ENCODE measurements around the gene HPSE2.

The HPSE2 gene

GRCh38 chr10:98878921-98879320, 356.7 kb downstream of the HPSE2 start:
- Histone ChIP-seq H3K27ac (ENCODE audit: low read depth, low read length) (no peak overlapping the region), H3K36me3 (ENCODE audit: insufficient read depth, low read length) (no peaks in the 10 kb centered on the region), H3K9me3 (ENCODE audit: low read length) (no peaks in the 10 kb centered on the region), H3K27me3 (ENCODE audit: control insufficient read depth in 1 of 2, insufficient read depth in 2 of 2, low read length in 2 of 2) (no peaks in the 10 kb centered on the region), H3K4me3 (ENCODE audit: low read depth in 1 of 2, low read length in 2 of 2) (no peak overlapping the region), H3K9ac (ENCODE audit: low read length) (no peak overlapping the region), H3K4me1 (ENCODE audit: insufficient read depth, low read length) (peaks cover 14% of the 10 kb centered on the region)

- no peaks in the 10 kb centered on the region for H3K27me3 ChIP-seq (ENCODE audit: control insufficient read depth in 1 of 2, insufficient read depth in 2 of 2, low read length in 2 of 2)
- no peak overlapping the region for H3K4me3 ChIP-seq (ENCODE audit: low read depth in 1 of 2, low read length in 2 of 2)
- H3K4me1 ChIP-seq (ENCODE audit: insufficient read depth, low read length), result peaks cover 14% of the 10 kb centered on the region
- H3K9me3 ChIP-seq (ENCODE audit: low read length), result no peaks in the 10 kb centered on the region
- H3K9ac ChIP-seq (ENCODE audit: low read length), result no peak overlapping the region
- H3K36me3 ChIP-seq (ENCODE audit: insufficient read depth, low read length), result no peaks in the 10 kb centered on the region
- H3K27ac ChIP-seq (ENCODE audit: low read depth, low read length), result no peak overlapping the region
Observed at GRCh38 chr10:98878418-98878817, 357.2 kb downstream of the HPSE2 start.

GRCh38 chr10:98861962-98862361, 373.7 kb downstream of the HPSE2 start:
- no peaks in the 10 kb centered on the region for H3K27me3 ChIP-seq (ENCODE audit: control insufficient read depth in 1 of 2, insufficient read depth in 2 of 2, low read length in 2 of 2)
- no peak overlapping the region for H3K4me3 ChIP-seq (ENCODE audit: low read depth in 1 of 2, low read length in 2 of 2)
- H3K36me3 ChIP-seq (ENCODE audit: insufficient read depth, low read length), result no peaks in the 10 kb centered on the region
- no peaks in the 10 kb centered on the region for H3K4me1 ChIP-seq (ENCODE audit: insufficient read depth, low read length)
- H3K27ac ChIP-seq (ENCODE audit: low read depth, low read length), result no peak overlapping the region
- no peak overlapping the region for H3K9ac ChIP-seq (ENCODE audit: low read length)
- H3K9me3 ChIP-seq (ENCODE audit: low read length), result no peaks in the 10 kb centered on the region

- Histone ChIP-seq H3K36me3 (ENCODE audit: insufficient read depth, low read length) (no peaks in the 10 kb centered on the region), H3K27ac (ENCODE audit: low read depth, low read length) (no peak overlapping the region), H3K9me3 (ENCODE audit: low read length) (no peaks in the 10 kb centered on the region), H3K4me1 (ENCODE audit: insufficient read depth, low read length) (no peaks in the 10 kb centered on the region), H3K9ac (ENCODE audit: low read length) (no peak overlapping the region), H3K27me3 (ENCODE audit: control insufficient read depth in 1 of 2, insufficient read depth in 2 of 2, low read length in 2 of 2) (no peaks in the 10 kb centered on the region), H3K4me3 (ENCODE audit: low read depth in 1 of 2, low read length in 2 of 2) (no peak overlapping the region)
Observed at GRCh38 chr10:98858525-98858924, 377.1 kb downstream of the HPSE2 start.

- H3K4me3 ChIP-seq (ENCODE audit: low read depth in 1 of 2, low read length in 2 of 2), result no peak overlapping the region
- H3K9ac ChIP-seq (ENCODE audit: low read length), result no peak overlapping the region
- no peaks in the 10 kb centered on the region for H3K27me3 ChIP-seq (ENCODE audit: control insufficient read depth in 1 of 2, insufficient read depth in 2 of 2, low read length in 2 of 2)
- no peaks in the 10 kb centered on the region for H3K9me3 ChIP-seq (ENCODE audit: low read length)
- no peaks in the 10 kb centered on the region for H3K4me1 ChIP-seq (ENCODE audit: insufficient read depth, low read length)
- H3K27ac ChIP-seq (ENCODE audit: low read depth, low read length), result no peak overlapping the region
- no peaks in the 10 kb centered on the region for H3K36me3 ChIP-seq (ENCODE audit: insufficient read depth, low read length)
Observed at GRCh38 chr10:98855403-98856189, 380.1 kb downstream of the HPSE2 start.

GRCh38 chr10:98852686-98853085, 383.0 kb downstream of the HPSE2 start:
- H3K27ac ChIP-seq (ENCODE audit: low read depth, low read length), result no peak overlapping the region
- no peaks in the 10 kb centered on the region for H3K36me3 ChIP-seq (ENCODE audit: insufficient read depth, low read length)
- H3K27me3 ChIP-seq (ENCODE audit: control insufficient read depth in 1 of 2, insufficient read depth in 2 of 2, low read length in 2 of 2), result no peaks in the 10 kb centered on the region
- no peak overlapping the region for H3K9ac ChIP-seq (ENCODE audit: low read length)
- H3K9me3 ChIP-seq (ENCODE audit: low read length), result no peaks in the 10 kb centered on the region
- H3K4me3 ChIP-seq (ENCODE audit: low read depth in 1 of 2, low read length in 2 of 2), result no peak overlapping the region
- H3K4me1 ChIP-seq (ENCODE audit: insufficient read depth, low read length), result no peaks in the 10 kb centered on the region

GRCh38 chr10:98848361-98848760, 387.3 kb downstream of the HPSE2 start:
- no peak overlapping the region for H3K27ac ChIP-seq (ENCODE audit: low read depth, low read length)
- H3K4me3 ChIP-seq (ENCODE audit: low read depth in 1 of 2, low read length in 2 of 2), result no peak overlapping the region
- no peaks in the 10 kb centered on the region for H3K27me3 ChIP-seq (ENCODE audit: control insufficient read depth in 1 of 2, insufficient read depth in 2 of 2, low read length in 2 of 2)
- H3K9ac ChIP-seq (ENCODE audit: low read length), result no peak overlapping the region
- H3K9me3 ChIP-seq (ENCODE audit: low read length), result no peaks in the 10 kb centered on the region
- H3K4me1 ChIP-seq (ENCODE audit: insufficient read depth, low read length), result no peaks in the 10 kb centered on the region
- H3K36me3 ChIP-seq (ENCODE audit: insufficient read depth, low read length), result no peaks in the 10 kb centered on the region

- H3K4me1 ChIP-seq (ENCODE audit: insufficient read depth, low read length), result no peaks in the 10 kb centered on the region
- H3K27ac ChIP-seq (ENCODE audit: low read depth, low read length), result no peak overlapping the region
- H3K9ac ChIP-seq (ENCODE audit: low read length), result no peak overlapping the region
- no peak overlapping the region for H3K4me3 ChIP-seq (ENCODE audit: low read depth in 1 of 2, low read length in 2 of 2)
- no peaks in the 10 kb centered on the region for H3K27me3 ChIP-seq (ENCODE audit: control insufficient read depth in 1 of 2, insufficient read depth in 2 of 2, low read length in 2 of 2)
- no peaks in the 10 kb centered on the region for H3K36me3 ChIP-seq (ENCODE audit: insufficient read depth, low read length)
- H3K9me3 ChIP-seq (ENCODE audit: low read length), result no peaks in the 10 kb centered on the region
Observed at GRCh38 chr10:98846787-98847186, 388.9 kb downstream of the HPSE2 start.

- H3K27ac ChIP-seq (ENCODE audit: low read depth, low read length), result no peak overlapping the region
- H3K9ac ChIP-seq (ENCODE audit: low read length), result no peak overlapping the region
- no peaks in the 10 kb centered on the region for H3K27me3 ChIP-seq (ENCODE audit: control insufficient read depth in 1 of 2, insufficient read depth in 2 of 2, low read length in 2 of 2)
- H3K36me3 ChIP-seq (ENCODE audit: insufficient read depth, low read length), result no peaks in the 10 kb centered on the region
- no peak overlapping the region for H3K4me3 ChIP-seq (ENCODE audit: low read depth in 1 of 2, low read length in 2 of 2)
- peaks cover 14% of the 10 kb centered on the region for H3K4me1 ChIP-seq (ENCODE audit: insufficient read depth, low read length)
- no peaks in the 10 kb centered on the region for H3K9me3 ChIP-seq (ENCODE audit: low read length)
Observed at GRCh38 chr10:98833542-98833941, 402.1 kb downstream of the HPSE2 start.

- no peaks in the 10 kb centered on the region for H3K36me3 ChIP-seq (ENCODE audit: insufficient read depth, low read length)
- H3K27me3 ChIP-seq (ENCODE audit: control insufficient read depth in 1 of 2, insufficient read depth in 2 of 2, low read length in 2 of 2), result no peaks in the 10 kb centered on the region
- H3K9ac ChIP-seq (ENCODE audit: low read length), result no peak overlapping the region
- H3K9me3 ChIP-seq (ENCODE audit: low read length), result no peaks in the 10 kb centered on the region
- no peak overlapping the region for H3K27ac ChIP-seq (ENCODE audit: low read depth, low read length)
- no peak overlapping the region for H3K4me3 ChIP-seq (ENCODE audit: low read depth in 1 of 2, low read length in 2 of 2)
- H3K4me1 ChIP-seq (ENCODE audit: insufficient read depth, low read length), result peaks cover 14% of the 10 kb centered on the region
Observed at GRCh38 chr10:98832738-98833137, 402.9 kb downstream of the HPSE2 start.

GRCh38 chr10:98832196-98832595, 403.5 kb downstream of the HPSE2 start:
- H3K27me3 ChIP-seq (ENCODE audit: control insufficient read depth in 1 of 2, insufficient read depth in 2 of 2, low read length in 2 of 2), result no peaks in the 10 kb centered on the region
- H3K9ac ChIP-seq (ENCODE audit: low read length), result no peak overlapping the region
- H3K27ac ChIP-seq (ENCODE audit: low read depth, low read length), result no peak overlapping the region
- no peak overlapping the region for H3K4me3 ChIP-seq (ENCODE audit: low read depth in 1 of 2, low read length in 2 of 2)
- peaks cover 14% of the 10 kb centered on the region for H3K4me1 ChIP-seq (ENCODE audit: insufficient read depth, low read length)
- no peaks in the 10 kb centered on the region for H3K9me3 ChIP-seq (ENCODE audit: low read length)
- no peaks in the 10 kb centered on the region for H3K36me3 ChIP-seq (ENCODE audit: insufficient read depth, low read length)

- Histone ChIP-seq H3K27ac (ENCODE audit: low read depth, low read length) (no peak overlapping the region), H3K27me3 (ENCODE audit: control insufficient read depth in 1 of 2, insufficient read depth in 2 of 2, low read length in 2 of 2) (no peaks in the 10 kb centered on the region), H3K9ac (ENCODE audit: low read length) (no peak overlapping the region), H3K4me3 (ENCODE audit: low read depth in 1 of 2, low read length in 2 of 2) (no peak overlapping the region), H3K36me3 (ENCODE audit: insufficient read depth, low read length) (no peaks in the 10 kb centered on the region), H3K4me1 (ENCODE audit: insufficient read depth, low read length) (peaks cover 14% of the 10 kb centered on the region), H3K9me3 (ENCODE audit: low read length) (no peaks in the 10 kb centered on the region)
Observed at GRCh38 chr10:98831391-98831790, 404.3 kb downstream of the HPSE2 start.

All from muscle layer of colon (tissue), 2 donors.